ENCODE measurements around the gene CCR7. TPM values are rescaled to one million over a fixed set of nuclear protein-coding genes. Genes with fewer than 3 reads are reported as not detected.

Gene CCR7
- total RNA-seq, 1 donor from 2014 or later: not detected

DNA sequence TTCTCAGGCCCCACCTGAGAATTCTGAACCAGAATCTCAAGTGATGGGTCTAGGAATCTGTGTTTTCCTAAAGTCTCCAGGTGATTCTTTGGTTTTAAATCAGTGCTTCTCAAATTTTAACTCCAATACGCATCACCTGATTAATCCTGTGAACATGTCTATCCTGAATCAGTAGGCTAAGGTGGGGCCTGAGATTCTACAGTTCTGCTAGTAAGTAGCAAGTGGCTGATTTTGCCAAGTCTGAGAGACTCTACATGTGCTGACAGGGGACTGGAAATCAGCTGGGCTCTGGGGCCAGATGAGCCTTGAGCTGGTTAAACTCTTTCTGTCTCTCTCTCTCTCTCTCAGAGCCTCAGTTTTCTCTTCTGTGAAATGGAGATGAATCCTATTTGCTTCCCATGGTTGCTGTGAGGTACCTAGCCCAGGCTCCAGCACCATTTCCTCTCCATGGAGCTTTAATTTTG, 9.0 kb downstream of the CCR7 start:
- TF ChIP-seq, protein P1, sequence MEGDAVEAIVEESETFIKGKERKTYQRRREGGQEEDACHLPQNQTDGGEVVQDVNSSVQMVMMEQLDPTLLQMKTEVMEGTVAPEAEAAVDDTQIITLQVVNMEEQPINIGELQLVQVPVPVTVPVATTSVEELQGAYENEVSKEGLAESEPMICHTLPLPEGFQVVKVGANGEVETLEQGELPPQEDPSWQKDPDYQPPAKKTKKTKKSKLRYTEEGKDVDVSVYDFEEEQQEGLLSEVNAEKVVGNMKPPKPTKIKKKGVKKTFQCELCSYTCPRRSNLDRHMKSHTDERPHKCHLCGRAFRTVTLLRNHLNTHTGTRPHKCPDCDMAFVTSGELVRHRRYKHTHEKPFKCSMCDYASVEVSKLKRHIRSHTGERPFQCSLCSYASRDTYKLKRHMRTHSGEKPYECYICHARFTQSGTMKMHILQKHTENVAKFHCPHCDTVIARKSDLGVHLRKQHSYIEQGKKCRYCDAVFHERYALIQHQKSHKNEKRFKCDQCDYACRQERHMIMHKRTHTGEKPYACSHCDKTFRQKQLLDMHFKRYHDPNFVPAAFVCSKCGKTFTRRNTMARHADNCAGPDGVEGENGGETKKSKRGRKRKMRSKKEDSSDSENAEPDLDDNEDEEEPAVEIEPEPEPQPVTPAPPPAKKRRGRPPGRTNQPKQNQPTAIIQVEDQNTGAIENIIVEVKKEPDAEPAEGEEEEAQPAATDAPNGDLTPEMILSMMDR (conservative IDR thresholded peaks at IDR 0.05; ENCODE audit: low read depth, low read length): no peak
- no peak for DNase-seq (ENCODE audit: low read depth)
- no peak overlapping the region for H3K4me3 ChIP-seq (ENCODE audit: low read depth, low read length)

DNA sequence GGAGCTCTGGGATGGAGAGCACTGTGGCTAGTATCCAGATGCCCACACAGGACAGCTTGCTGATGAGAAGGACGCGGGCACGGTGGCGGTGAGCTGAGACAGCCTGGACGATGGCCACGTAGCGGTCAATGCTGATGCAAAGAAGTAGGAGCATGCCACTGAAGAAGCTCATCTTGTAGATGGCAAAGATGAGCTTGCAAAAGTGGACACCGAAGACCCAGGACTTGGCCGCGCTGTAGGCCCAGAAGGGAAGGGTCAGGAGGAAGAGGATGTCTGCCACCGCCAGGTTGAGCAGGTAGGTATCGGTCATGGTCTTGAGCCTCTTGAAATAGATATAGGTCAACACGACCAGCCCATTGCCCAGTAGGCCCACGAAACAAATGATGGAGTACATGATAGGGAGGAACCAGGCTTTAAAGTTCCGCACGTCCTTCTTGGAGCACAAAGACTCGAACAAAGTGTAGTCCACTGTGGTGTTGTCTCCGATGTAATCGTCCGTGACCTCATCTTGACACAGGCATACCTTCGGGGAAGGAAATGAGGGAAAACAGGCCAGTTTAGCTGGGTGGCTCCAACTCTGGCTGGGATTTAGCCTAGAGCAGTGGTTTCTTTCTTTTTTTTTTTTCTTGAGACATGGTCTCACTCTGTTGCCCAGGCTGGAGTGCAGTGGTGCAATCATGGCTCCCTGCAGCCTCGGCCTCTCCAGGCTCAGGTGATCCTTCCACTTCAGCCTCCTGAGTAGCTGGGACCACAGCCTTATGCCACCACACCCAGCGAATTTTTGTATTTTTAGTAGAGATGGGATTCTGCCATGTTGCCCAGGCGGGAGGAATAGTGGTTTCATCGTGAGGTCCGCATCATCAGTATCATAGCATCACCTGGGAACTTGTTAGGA, 9.7 kb downstream of the CCR7 start:
- TF ChIP-seq, protein P1 (conservative IDR thresholded peaks at IDR 0.05; ENCODE audit: low read depth, low read length): no peak
- DNase-seq (ENCODE audit: low read depth): no peak
- no peak overlapping the region for H3K4me3 ChIP-seq (ENCODE audit: low read depth, low read length)

DNA sequence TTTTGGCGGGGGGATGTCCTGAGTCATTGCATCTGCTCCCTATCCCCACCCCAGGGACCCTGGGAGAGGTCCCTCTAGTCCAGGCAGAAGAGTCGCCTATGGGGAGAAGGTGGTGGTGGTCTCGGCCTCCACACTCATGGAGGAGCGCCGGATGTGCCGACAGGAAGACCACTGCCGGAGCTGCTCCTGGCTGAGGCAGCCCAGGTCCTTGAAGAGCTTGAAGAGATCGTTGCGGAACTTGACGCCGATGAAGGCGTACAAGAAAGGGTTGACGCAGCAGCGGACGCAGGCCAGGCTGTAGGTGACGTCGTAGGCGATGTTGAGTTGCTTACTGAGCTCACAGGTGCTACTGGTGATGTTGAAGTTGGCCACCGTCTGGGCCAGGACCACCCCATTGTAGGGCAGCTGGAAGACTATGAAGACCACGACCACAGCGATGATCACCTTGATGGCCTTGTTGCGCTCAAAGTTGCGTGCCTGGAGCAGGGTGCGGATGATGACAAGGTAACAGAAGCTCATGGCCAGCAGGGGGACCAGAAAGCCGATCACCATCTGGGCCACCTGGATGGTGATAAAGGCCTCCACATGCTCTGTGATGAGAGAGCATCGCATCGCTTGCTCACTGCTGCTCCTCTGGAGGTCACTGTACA, 10.5 kb downstream of the CCR7 start:
- TF ChIP-seq, protein P1 (conservative IDR thresholded peaks at IDR 0.05; ENCODE audit: low read depth, low read length): no peak
- no peak overlapping the region for H3K4me3 ChIP-seq (ENCODE audit: low read depth, low read length)
- DNase-seq (ENCODE audit: low read depth): no peak

DNA sequence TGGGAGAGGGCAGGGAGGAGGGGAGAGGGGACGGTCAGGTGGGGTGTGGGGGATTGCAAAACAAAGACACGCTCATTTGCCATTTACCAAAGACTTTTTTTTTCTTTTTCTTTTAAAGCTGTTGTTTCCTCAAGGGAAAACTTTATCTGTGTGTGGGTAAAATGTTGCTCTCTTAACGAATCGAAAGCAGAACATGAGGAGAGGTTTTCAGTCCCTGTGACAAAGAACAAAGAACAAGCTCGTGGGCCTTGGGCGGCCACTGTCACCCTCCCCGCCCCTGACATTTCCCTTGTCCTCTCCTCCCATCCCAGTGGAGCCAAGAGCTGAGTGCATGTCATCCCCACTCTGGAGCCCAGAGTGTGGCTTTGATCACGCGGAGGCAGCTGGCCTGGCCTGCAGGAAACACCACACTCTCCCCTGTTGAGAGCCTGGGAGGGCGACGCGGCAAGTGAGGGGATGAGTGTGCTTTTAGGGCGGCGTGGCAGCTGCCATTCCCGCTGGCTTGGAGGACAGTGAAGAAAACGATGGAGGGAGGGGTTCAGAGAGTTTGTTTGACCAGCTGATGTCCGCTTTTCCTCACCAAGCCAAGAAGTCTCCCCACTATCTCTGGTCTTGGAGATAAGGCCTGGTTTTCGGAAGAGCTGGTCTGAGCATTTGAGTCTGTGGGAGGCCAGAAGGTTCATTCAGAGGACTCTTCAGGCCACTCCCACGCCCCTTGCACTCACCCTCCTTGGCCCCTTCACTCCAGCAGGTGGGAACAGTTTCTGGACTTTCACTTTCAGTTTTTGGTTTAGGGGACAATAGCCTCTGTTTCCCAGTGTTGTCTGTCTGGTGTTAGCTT, 11.4 kb downstream of the CCR7 start:
- TF ChIP-seq, protein P1 (conservative IDR thresholded peaks at IDR 0.05; ENCODE audit: low read depth, low read length): no peak
- no peak overlapping the region for H3K4me3 ChIP-seq (ENCODE audit: low read depth, low read length)
- no peak for DNase-seq (ENCODE audit: low read depth)

DNA sequence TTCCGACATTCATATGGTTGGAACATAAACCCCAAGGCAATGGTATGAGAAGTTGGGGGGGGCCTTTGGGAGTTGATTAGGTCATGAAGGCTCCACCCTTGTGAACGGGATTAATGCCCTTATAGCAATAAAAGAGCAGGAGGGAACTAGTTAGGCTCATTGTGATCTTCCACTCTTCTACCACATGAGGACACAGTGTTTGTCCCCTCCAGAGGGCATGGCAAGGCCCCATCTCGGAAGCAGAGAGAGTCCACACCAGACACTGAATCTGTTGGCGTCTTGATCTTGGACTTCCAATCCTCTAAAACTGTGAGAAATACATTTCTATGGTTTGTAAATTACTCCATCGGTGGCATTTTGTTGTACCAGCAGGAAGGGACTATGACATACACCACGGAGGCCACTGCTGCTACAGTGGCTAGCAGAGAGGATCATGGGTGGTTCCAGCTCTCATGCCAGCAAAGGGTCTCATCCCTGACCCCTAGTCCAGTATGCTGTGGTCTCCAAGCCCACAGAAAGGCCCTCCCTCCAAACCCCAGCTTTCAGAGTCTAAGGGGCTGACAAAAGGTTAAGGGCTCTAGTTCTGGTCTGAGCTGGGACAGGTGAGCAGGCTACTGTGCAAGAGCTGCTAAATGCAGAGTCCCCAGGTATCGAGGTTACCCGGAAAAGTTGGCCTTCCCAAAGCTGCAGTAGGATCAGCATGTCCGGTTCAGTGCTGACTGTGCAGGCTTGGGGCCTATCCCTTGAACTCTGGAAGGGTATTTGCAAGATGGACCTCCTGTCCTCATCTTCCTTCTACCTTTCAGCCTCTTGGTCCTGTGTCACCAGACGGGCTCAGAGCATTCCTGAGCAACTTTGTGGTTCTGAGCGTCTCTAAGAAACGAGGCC, 12.2 kb downstream of the CCR7 start:
- no peak overlapping the region for H3K4me3 ChIP-seq (ENCODE audit: low read depth, low read length)
- no peak for DNase-seq (ENCODE audit: low read depth)
- TF ChIP-seq, protein P1 (conservative IDR thresholded peaks at IDR 0.05; ENCODE audit: low read depth, low read length): no peak
